ENCODE measurements around the gene SELENOS.

SELENOS gene

DNA sequence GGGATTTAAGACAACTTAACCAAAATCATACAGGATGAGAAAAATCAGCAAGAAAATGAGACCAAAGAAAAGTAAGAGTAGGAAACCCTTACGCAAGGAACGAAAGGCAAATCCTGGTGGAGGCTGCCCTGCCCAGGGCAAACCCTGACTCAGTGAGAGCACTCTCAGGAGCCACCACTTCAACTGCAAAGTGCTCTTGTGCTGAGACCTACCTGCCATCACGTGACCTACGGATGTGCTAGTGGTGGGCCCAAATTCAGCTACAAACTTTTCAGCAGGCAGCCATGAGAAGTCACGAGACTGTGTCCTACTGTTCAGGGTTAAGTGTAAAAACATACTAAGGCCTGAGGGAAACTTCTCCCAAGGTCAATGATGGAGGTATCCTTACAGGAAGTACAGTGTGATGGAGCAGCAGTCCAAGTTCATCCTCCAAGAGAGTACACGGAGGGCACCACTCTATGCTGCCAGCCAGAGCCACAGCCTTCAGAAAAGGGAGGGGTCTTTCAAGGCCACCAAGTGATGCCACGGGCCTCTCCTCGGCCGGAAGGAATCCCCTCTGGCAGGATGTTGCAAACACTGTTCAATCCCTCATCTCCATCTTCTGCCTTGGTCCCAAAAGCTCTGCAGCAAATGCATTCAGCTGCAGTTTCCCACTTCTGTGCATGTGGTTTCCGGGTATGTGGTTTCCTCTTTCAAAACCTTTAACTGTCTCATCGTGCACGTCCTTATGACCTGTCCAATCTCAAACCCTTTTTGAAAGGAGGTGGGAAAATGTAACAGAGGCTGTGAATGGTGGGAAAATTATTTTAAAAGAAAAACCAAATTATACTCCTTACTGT lies 34.9 kb downstream of the SELENOS start:
- in situ Hi-C loops (cut with HindIII; ENCODE audit: low pct_ligation_motif_present, low pct_unique_long_range_greater_than_20kb, low sequenced_read_pairs): no loop called here
- DNase-seq: no peak

DNA sequence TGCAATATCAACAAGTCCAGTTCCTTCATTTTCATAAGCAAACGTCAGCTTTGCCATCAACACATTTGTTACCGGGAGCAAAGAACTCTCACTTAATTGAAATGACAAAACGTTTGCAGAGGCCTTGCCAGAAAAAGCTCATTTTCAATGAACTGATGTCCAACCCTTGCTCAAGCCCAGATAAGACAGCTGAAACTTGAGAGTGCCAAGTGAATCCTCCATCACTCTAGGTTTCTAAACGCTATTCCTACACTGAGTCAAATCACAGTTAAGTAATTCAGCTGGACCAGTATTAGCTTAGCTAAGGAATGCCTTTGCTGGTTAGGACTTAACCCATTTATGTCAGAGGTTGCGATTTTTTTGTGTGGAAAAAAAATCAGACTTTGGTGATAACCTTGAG lies 36.9 kb downstream of the SELENOS start:
- no peak for DNase-seq
- in situ Hi-C loops (cut with HindIII; ENCODE audit: low pct_ligation_motif_present, low pct_unique_long_range_greater_than_20kb, low sequenced_read_pairs): no loop called here

DNA sequence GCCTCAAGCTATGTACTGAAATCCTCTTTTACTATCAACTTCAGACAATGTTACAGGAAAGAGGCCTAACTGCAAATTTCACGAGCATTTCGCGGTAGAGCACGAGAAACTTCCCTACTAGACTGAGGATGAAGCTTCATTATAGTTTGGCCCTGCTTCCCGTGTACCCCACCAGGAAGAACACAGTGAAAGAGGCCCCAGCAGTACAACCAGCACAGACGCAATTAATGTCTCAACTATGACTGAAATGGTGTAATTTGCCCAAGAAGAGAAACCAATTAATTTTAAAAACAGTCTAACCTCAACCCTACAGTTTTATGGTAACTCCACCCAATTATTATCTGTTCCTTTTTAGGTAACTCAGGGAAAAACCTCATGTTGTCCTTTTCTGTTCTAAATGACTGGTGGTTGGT lies 37.6 kb downstream of the SELENOS start:
- in situ Hi-C loops (cut with HindIII; ENCODE audit: low pct_ligation_motif_present, low pct_unique_long_range_greater_than_20kb, low sequenced_read_pairs): no loop called here
- DNase-seq: no peak

DNA sequence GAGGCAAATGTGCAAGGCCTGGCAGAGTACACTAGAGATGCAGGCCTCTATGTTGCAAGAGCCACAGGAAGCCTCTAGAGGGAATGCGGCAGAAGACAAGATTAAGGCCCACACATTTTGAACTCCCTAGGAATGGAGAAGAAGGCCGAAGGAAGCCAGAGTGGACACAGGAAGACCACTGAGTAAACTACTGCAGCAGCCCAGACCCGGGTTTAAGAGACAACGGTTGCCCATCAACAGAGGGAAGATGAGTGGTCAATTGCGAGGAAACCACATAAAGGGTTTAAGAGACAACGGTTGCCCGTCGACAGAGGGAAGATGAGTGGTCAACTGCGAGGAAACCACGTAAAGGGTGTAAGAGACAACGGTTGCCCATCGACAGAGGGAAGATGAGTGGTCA lies 40.0 kb downstream of the SELENOS start:
- no peak for DNase-seq
- in situ Hi-C loops (cut with HindIII; ENCODE audit: low pct_ligation_motif_present, low pct_unique_long_range_greater_than_20kb, low sequenced_read_pairs): no loop called here

DNA sequence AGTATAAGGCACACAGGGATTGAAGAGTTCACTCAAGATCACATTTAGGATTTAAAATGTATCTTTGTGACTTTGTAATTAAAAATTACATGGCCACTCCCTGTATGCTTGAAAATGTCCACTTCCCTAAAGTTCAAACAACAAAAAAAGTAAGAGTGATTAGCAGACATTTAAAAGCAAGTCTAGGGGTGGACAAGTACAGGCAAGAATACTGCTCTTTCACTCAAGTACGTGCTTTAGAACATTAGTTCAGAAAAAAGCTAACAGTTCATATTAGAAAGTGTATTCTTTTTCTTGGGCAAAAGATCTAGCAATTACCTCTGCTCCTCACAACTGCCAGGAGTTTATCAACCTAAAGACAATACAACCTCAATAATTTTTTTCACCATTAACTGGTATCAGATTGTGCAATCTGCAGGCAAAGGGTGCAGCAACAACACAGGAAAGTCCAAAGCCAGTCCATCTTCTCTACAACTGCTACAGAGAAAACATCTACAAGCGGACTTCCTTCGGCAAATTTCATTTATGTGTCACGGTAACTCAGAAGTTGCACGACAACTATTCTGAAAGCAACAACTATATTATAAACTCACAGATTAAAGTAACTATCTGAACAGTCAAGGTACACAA lies 43.5 kb downstream of the SELENOS start:
- in situ Hi-C loops (cut with HindIII; ENCODE audit: low pct_ligation_motif_present, low pct_unique_long_range_greater_than_20kb, low sequenced_read_pairs): no loop called here
- DNase-seq: no peak

DNA sequence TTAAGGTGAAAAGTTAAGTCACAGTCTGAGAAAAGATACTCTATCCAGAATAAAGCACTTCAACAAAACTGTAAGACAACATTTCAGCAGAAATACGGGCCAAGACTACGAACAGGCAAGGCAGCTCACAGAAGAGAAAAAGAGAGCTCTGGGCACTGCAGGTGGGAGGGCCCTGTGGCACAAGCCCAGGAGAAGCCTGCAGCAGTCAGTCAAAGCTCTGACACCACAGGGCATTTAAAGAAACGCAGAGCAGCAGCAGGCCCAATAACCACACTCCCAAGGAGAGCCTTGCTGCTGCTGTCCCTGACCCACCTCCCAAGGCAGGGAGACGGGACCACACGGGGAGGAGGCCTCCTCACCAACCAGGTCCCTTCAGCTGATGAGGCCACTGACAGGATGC lies 44.6 kb downstream of the SELENOS start:
- in situ Hi-C loops (cut with HindIII; ENCODE audit: low pct_ligation_motif_present, low pct_unique_long_range_greater_than_20kb, low sequenced_read_pairs): no loop called here

DNA sequence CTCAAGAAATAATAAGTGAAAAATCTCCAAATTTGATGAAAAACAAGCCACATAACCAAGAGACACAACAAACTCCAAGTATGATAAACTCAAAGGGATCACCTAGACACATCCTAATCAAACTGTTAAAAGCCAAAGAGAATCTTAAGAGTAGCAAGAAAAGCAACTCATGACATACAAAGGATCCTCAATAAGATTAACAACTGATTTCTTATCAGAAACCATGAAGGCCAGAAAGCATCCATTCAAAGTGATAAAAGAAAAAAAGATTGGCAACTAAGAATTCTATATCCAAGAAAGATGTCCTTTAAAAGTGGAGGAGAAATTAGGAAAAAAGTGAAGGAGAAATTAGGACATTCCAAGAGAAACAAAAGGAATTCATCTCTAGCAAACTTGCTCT lies 49.0 kb downstream of the SELENOS start:
- in situ Hi-C loops (cut with HindIII; ENCODE audit: low pct_ligation_motif_present, low pct_unique_long_range_greater_than_20kb, low sequenced_read_pairs): no loop called here
- no peak for DNase-seq

More for the DNA sequence above, 44.6 kb downstream of the SELENOS start:
- no peak for DNase-seq

DNA sequence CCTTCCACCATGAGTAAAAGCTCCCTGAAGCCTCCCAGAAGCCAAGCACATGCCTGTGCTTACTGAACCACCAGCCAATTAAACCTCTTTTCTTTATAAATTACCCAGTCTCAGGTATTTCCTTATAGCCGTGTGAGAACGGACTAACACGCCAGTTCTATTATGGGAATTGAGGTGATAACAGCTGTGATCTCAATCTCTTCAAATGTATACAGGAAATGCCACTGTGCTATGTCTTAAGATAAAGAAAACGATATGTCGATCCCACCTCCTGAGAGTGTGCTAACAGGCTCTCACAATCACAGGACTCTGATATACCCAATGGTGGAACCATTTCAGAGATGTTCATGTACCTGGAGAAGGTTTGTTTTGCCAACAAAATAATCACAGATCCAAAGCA lies 51.6 kb downstream of the SELENOS start:
- in situ Hi-C loops (cut with HindIII; ENCODE audit: low pct_ligation_motif_present, low pct_unique_long_range_greater_than_20kb, low sequenced_read_pairs): no loop called here
- DNase-seq: no peak
